ENCODE measurements around the gene GRIK2.

DNA sequence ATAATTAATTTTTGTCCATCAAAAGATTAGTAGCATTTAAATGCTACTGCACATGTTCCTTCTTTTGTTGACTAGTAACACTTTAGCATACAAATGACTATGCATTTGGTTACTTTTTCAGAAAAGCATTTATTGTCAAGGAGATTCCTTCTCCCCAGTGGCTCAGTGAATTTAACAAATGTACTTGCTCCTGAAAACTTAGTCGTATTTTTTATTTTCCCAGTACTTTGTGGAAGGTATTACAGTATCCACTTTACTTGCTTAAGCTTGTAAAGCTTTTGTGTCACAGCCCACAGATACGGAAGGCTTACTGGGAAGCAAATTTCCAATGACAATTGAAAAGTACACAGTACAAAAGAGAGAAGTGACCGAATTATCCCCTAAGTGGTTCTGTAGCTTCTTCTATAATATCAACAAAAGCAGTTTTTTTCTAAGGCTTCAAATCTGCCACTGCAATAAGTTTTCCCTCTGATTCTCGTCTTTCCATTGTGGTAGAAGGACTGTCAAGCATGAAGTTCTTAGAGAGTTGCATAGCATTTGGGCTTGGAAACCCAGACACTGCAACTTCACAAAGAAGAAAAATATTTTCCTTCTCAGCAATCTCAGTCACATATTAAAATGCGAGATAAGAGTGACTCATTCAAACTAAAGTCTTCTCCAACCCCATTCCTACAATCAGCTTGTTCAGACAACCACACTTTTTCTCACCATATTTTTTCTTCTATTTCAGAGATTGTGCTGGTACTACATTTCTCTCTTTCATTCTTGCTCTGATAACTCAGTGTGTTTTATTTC, 431.2 kb downstream of the GRIK2 start:
- TF ChIP-seq, protein P1, sequence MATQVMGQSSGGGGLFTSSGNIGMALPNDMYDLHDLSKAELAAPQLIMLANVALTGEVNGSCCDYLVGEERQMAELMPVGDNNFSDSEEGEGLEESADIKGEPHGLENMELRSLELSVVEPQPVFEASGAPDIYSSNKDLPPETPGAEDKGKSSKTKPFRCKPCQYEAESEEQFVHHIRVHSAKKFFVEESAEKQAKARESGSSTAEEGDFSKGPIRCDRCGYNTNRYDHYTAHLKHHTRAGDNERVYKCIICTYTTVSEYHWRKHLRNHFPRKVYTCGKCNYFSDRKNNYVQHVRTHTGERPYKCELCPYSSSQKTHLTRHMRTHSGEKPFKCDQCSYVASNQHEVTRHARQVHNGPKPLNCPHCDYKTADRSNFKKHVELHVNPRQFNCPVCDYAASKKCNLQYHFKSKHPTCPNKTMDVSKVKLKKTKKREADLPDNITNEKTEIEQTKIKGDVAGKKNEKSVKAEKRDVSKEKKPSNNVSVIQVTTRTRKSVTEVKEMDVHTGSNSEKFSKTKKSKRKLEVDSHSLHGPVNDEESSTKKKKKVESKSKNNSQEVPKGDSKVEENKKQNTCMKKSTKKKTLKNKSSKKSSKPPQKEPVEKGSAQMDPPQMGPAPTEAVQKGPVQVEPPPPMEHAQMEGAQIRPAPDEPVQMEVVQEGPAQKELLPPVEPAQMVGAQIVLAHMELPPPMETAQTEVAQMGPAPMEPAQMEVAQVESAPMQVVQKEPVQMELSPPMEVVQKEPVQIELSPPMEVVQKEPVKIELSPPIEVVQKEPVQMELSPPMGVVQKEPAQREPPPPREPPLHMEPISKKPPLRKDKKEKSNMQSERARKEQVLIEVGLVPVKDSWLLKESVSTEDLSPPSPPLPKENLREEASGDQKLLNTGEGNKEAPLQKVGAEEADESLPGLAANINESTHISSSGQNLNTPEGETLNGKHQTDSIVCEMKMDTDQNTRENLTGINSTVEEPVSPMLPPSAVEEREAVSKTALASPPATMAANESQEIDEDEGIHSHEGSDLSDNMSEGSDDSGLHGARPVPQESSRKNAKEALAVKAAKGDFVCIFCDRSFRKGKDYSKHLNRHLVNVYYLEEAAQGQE (IDR thresholded peaks at IDR 0.05; ENCODE audit: low read depth, low read length) = no peak
- TF ChIP-seq, protein P2, sequence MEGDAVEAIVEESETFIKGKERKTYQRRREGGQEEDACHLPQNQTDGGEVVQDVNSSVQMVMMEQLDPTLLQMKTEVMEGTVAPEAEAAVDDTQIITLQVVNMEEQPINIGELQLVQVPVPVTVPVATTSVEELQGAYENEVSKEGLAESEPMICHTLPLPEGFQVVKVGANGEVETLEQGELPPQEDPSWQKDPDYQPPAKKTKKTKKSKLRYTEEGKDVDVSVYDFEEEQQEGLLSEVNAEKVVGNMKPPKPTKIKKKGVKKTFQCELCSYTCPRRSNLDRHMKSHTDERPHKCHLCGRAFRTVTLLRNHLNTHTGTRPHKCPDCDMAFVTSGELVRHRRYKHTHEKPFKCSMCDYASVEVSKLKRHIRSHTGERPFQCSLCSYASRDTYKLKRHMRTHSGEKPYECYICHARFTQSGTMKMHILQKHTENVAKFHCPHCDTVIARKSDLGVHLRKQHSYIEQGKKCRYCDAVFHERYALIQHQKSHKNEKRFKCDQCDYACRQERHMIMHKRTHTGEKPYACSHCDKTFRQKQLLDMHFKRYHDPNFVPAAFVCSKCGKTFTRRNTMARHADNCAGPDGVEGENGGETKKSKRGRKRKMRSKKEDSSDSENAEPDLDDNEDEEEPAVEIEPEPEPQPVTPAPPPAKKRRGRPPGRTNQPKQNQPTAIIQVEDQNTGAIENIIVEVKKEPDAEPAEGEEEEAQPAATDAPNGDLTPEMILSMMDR (IDR thresholded peaks at IDR 0.05) = no peak
- TF ChIP-seq RFX5 (IDR thresholded peaks at IDR 0.05; ENCODE audit: low read length) (no peak), POLR2AphosphoS5 (IDR thresholded peaks at IDR 0.05; ENCODE audit: low read depth, low read length) (no peak), RAD21 (IDR thresholded peaks at IDR 0.05; ENCODE audit: low read length) (no peak), SIN3A (IDR thresholded peaks at IDR 0.05; ENCODE audit: borderline replicate concordance, low read depth, low read length) (no peak), YY1 (IDR thresholded peaks at IDR 0.05; ENCODE audit: low read depth) (no peak), JUND (IDR thresholded peaks at IDR 0.05) (no peak), FOSL2 (IDR thresholded peaks at IDR 0.05; ENCODE audit: borderline replicate concordance, low read depth) (no peak), MEF2A (IDR thresholded peaks at IDR 0.05; ENCODE audit: borderline replicate concordance, low read depth) (no peak), TAF1 (IDR thresholded peaks at IDR 0.05; ENCODE audit: borderline replicate concordance, low read depth, low read length) (no peak), EZH2phosphoT487 (IDR thresholded peaks at IDR 0.05; ENCODE audit: borderline replicate concordance, low read depth) (no peak), EP300 (IDR thresholded peaks at IDR 0.05; ENCODE audit: borderline replicate concordance in 1 of 2, low read depth in 1 of 2, low read length in 1 of 2) (no peak)
- TF ChIP-seq, protein P3, sequence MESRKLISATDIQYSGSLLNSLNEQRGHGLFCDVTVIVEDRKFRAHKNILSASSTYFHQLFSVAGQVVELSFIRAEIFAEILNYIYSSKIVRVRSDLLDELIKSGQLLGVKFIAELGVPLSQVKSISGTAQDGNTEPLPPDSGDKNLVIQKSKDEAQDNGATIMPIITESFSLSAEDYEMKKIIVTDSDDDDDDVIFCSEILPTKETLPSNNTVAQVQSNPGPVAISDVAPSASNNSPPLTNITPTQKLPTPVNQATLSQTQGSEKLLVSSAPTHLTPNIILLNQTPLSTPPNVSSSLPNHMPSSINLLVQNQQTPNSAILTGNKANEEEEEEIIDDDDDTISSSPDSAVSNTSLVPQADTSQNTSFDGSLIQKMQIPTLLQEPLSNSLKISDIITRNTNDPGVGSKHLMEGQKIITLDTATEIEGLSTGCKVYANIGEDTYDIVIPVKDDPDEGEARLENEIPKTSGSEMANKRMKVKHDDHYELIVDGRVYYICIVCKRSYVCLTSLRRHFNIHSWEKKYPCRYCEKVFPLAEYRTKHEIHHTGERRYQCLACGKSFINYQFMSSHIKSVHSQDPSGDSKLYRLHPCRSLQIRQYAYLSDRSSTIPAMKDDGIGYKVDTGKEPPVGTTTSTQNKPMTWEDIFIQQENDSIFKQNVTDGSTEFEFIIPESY (IDR thresholded peaks at IDR 0.05; ENCODE audit: borderline replicate concordance, low read depth) = no peak
